Renal cortical epithelial cell (primary cell): Measurements from ENCODE around the gene EYA2. TPM values are rescaled to one million over a fixed set of nuclear protein-coding genes. Genes with fewer than 3 reads are reported as not detected.

ENCODE experiments used
- DNase-seq: peaks from one replicate; pipeline ENCODE4 v3.0.0-alpha.2; 2011; ENCODE audit warnings: low read depth
- total RNA-seq: library from RNA; depleted of rRNA; stranded (reverse); fragments of >200 nt; gene quantifications from 2 replicates; pipeline ENCODE4 v1.2.3, GENCODE V29; 2014

Gene EYA2
- total RNA-seq, 1 donor from 2014 or later, result not detected

- peak; percentile 88 for DNase-seq
Measured at GRCh38 chr20:47139934-47140535, 245.4 kb downstream of the EYA2 start.

GRCh38 chr20:47141350-47141921, 246.8 kb downstream of the EYA2 start:
- no peak for DNase-seq

GRCh38 chr20:47141941-47142773, 247.5 kb downstream of the EYA2 start:
- no peak for DNase-seq

DNA sequence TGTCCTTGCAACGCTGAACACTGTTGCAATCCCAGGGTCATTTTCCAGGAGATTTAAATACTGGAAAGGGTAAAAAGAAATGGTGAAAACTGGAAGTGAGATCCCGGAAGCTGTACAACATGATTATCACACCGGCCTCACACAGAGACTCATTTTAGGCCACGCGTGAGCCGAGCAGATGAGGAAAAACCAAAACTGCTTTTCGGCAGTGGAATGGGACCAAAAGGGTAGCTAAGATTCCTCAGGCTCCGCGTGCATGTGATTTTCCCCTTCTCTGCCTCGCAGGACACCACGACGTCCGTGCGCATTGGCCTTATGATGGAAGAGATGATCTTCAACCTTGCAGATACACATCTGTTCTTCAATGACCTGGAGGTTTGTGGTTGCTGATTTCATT, 248.1 kb downstream of the EYA2 start:
- no peak for DNase-seq

DNA sequence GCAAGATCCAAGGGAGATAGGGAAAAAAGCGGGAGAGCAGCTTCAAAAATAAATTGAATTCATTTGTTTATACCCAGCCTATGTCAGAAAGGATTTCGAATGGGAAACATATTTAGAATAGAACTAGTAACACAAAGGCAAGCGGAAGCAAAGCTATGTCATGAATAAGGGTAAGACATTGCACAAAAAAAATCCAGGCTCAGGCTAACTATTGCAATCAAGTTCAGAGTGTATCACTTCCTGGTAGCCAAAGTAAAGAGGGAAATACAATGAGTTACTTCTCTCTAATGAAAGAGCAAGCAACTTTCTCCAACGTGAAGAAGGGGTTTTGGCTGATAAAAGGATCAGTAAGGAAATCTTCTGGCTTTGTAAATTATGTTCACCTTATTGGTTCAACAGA, 249.0 kb downstream of the EYA2 start:
- DNase-seq, result no peak

GRCh38 chr20:47144463-47144862, 249.8 kb downstream of the EYA2 start:
- no peak for DNase-seq

DNA sequence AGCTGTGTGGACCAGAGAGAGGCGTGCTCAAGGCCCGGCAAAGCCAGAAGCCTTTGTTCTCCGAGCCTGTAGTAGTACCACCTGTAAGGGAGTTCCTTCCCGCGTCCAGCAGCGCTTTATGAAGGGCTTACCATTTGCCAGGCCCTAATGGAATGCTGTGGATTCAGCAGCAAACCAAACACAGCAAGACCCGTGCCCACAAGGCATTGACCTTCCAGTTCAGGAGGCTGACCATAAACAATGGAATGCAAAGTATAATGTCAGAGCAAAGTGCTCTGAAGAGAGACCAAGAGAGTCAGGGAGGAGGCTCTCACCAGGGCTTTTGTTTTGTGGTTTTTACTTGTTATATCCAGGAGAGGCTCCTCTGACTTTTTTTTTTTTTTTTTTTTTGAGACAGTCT, 252.0 kb downstream of the EYA2 start:
- DNase-seq, result peak; percentile 97

DNA sequence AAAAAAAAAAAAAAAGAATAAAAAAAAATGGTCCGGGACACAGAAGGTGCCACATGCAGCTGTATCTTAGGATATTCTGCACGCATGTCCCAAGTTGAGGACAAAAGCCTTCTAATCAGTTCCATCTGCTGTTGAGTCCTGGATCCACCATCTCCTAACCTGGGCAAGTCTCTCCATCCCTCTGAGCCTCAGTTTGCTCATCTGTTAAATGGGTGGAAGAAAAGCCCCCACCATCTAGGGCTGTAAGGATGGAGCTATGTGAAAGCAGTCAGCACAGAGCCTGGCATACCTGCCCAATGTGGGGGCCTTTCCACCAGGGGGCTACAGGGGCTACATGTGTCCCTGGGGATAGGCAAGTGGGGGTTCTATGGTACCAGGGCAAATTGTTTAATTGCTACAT, 253.4 kb downstream of the EYA2 start:
- no peak for DNase-seq

DNA sequence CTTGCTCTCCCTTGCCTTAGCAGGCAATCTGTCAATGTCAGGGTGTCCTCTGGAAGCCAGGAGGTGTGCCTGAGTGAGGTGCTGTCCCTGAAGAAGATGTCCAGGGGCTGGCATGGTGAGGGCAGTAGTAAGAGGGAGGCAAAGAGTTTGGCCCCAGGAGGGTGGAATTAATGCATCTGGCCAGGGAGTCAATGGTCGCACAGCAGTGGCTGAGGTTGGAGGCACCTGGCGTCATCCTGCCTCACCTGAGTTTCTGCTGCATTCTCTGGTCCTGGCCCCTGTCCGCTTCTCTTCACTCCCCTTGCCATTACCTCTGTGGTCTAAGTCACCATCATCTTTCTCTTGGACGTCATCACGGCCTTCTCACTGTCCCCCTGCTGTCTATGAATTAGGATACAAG, 255.3 kb downstream of the EYA2 start:
- DNase-seq, result no peak

GRCh38 chr20:47150403-47151152, 255.9 kb downstream of the EYA2 start:
- DNase-seq, result peak; percentile 60

GRCh38 chr20:47152068-47152467, 257.4 kb downstream of the EYA2 start:
- DNase-seq, result no peak

DNA sequence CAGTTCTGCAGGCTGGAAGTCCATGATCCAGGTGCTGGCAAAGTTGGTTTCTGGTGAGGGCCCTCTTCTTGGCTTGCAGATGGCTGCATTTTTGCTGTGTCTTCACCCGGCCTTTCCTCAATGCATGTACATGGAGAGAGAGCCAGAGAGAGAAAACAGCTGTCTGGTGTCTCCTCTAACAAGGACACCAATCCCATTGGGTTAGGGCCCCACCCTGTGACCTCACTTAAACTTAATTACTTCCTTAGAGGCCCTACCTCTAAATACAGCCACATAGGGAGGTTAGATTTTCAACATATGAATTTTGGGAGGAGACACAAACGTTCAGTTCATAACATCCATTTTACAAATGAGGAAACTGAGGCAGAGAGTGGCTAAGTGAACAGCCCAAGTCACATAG, 259.4 kb downstream of the EYA2 start:
- no peak for DNase-seq

DNA sequence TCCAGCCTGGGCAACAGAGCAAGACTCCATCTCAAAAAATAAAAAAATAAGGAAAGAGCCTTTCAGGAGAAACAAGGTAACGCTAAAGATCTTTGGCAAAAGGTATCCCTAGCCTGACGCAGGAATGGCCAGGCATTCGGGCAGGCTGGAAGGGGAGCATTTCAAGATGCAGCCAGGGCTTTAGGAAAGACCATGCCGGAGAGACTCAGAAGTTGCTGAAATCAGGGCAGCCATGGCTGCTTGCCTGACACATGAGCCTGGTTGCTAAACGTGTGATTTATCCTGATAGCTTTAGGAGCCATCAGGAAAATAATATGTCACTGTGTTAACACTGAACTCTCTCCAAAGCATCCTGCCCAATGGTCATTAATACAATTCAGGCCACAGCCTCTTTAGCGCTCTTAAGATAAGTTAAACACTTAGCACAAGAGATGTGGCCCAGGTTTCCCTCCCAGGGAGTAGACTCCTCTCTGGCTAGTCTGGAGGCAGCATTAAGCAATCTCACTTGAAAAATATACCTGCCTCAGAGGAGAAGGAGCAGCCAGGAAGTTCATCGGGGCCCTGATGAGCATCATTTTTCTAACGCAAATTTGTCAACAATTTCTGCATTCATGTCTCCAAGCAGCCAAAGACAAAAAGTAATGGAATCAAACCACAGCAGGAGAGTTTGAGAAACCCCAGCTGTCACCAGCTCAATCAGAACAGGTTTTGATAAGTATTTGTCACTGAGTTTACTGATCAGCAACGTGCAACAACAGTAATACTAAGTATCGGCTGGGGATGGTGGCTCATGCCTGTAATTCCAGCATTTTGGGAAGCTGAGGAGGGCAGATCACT, 261.9 kb downstream of the EYA2 start:
- DNase-seq, result no peak

DNA sequence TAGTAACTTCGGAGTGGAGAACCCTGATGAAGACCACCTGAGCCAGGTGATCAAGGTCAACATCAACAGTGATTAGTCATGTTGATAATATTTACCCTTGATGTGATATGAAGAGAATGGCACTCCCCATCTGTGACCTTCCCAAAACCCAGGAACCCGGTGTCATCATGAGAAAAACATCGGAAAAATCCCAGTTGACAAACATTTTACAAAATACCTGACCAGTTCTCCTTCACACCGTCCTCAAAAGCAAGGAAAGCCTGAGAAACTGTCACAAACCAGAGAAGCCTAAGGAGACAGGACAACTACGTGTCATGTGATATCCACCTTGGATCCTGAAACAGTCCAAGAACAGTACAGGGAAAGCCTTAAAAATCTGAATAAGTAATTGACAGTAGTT, 264.5 kb downstream of the EYA2 start:
- DNase-seq, result no peak

DNA sequence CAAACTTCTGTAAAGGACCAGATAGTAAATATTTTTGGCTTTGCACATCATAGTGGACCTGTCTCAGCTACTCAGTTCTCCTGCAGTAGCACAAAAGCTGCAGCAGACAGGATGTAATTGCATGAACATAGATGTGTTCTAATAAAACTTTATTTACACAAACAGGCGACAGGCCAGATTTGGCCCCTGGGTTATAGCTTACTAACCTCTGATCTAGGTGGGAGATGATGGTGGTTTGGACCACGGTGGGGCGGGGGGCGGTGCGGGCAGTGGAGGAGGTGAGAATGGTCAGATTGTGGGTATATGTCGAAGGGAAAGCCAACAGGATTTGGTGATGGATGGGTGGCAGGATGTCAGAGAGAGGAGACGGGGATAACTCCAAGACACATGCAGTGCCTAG, 265.6 kb downstream of the EYA2 start:
- DNase-seq, result no peak

DNA sequence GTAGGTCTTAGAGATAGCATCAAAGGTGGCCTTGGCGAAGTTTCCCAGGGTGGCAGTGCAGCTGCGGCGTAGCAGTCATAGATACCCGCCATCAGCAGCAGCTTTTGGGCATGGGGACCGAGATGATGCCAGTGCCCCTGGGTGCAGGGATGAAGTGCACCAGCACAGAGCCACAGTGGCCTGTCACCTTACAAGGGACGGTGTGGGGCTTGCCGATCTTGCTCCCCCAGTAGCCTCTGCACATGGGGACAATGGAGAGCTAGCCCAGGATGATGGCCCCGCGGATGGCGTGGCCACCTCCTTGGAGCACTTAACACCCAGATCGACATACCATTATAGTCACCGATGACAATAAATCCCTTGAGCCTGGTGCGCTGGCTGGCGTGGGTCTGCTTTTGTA, 266.3 kb downstream of the EYA2 start:
- no peak for DNase-seq

GRCh38 chr20:47161411-47161810, 266.8 kb downstream of the EYA2 start:
- no peak for DNase-seq

DNA sequence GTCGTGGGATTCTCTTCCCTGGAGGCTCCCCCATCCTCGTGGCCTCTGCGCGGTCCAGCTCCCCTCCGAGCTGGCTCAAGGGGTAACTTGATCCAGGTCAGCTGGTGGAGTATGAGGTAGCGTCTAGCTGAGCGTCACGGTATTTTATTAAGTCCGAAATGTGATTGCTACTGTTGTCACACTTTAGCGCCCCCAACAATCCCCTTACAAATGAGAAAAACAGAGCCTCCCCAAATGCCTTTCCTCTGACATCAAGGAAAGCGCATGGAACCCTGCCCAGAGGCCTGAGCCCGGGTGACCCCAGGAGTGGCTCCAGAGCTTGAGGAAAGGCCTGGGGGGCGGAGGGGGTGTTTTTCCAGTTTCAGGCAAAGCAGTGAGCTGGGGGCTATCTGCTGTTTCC, 269.5 kb downstream of the EYA2 start:
- no peak for DNase-seq

- DNase-seq, result no peak
Measured at GRCh38 chr20:47165376-47165865, 270.8 kb downstream of the EYA2 start.

DNA sequence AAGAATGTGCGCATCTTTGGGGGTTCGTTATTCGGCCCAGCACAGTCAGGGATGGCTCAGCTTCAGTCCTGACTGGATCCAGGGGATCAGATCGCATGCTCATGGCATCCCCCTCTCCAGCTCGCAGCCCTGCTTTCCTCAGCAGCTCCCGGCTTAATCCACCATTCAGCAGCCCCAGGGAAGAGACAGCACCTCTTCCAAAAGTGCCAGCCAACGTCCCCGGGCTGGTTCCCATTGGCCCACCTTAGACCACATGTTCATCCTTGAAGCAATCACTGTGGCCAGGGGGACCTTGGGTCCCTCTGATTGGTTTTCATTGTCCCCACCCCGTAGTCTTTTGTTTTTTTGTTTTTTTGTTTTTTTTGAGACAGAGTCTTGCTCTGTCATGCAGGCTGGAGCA, 273.2 kb downstream of the EYA2 start:
- no peak for DNase-seq

DNA sequence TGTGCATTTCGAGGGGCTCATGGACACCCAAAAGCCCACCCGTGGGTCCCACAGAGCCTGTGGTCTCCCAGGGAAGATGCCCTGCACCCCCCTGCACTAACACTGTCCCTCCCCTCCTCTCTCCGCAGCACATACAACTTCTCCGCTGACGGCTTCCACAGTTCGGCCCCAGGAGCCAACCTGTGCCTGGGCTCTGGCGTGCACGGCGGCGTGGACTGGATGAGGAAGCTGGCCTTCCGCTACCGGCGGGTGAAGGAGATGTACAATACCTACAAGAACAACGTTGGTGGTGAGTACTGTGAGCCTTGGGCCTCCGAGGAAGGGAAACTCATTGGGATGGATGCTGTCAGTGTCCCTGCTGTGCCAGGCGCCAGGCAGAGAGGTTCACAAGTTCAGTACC, 277.9 kb downstream of the EYA2 start:
- no peak for DNase-seq
